ENCODE results near the gene LYPD1. TPM values are rescaled to one million over a fixed set of nuclear protein-coding genes. Genes with fewer than 3 reads are reported as not detected.

Gene LYPD1
- total RNA-seq, 1 donor from 2014 or later: 7.1 TPM

DNA sequence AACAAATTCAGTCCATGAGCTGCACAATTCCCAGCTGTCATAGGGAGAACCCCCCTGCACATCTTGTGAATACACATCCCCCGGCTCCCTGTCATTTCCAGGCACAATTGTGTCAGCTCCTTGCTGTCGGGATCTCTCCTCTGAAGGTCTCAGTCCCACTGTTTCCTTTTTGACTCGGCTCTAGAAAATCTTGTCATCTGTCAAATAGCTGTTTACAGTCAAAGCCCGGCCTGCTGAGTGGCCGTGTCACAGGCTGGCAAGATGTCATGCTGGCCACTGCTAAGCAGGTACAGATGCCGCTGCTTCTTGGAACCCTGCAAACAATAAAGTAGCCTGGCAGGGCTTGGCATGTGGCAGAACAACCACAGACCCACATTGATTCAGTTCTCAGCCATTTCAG lies 61.7 kb downstream of the LYPD1 start:
- Mint-ChIP-seq H3K27ac (no peak overlapping the region), H3K4me1 (ENCODE audit: low read depth) (peaks cover 5% of the 10 kb centered on the region), H3K4me3 (ENCODE audit: low read depth) (no peak overlapping the region), H3K36me3 (ENCODE audit: insufficient read depth) (no peaks in the 10 kb centered on the region), H3K27me3 (peaks cover 16% of the 10 kb centered on the region), H3K9me3 (ENCODE audit: low read depth) (no peaks in the 10 kb centered on the region)
- no peak for DNase-seq (ENCODE audit: low spot score, unreplicated experiment)
- TF ChIP-seq, protein P1, sequence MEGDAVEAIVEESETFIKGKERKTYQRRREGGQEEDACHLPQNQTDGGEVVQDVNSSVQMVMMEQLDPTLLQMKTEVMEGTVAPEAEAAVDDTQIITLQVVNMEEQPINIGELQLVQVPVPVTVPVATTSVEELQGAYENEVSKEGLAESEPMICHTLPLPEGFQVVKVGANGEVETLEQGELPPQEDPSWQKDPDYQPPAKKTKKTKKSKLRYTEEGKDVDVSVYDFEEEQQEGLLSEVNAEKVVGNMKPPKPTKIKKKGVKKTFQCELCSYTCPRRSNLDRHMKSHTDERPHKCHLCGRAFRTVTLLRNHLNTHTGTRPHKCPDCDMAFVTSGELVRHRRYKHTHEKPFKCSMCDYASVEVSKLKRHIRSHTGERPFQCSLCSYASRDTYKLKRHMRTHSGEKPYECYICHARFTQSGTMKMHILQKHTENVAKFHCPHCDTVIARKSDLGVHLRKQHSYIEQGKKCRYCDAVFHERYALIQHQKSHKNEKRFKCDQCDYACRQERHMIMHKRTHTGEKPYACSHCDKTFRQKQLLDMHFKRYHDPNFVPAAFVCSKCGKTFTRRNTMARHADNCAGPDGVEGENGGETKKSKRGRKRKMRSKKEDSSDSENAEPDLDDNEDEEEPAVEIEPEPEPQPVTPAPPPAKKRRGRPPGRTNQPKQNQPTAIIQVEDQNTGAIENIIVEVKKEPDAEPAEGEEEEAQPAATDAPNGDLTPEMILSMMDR (IDR thresholded peaks at IDR 0.05; ENCODE audit: unreplicated experiment): no peak

DNA sequence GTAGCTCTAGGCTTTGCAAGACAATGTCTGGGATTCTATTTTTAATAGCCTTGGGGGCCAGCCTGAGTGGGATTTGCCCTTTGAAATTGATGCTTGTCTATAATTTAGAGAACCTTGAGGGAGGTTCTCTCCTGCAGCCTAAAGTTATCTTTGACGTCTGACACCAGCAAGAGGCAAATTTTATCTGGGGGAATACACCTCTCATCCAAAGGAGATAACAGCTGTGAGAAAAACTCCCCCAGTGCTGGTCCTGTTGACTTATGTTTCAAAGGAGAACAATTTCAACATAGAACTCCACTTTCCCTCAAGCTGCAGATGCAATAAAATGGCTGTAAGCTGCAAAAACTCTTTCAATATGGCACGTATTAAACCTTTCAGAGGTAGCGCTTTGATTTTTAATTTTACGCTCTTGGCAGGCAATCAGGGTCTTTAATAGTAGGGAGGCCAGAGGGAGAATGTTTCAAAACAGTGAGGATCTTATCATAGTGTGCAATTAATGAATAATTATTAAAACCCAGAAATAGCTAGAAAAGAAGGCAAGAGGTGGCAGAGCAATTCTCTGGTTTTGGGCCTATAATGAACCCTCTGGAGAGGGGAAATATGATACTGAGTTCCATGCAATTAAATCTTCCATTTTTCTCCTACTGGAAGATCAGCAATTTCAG lies 62.4 kb downstream of the LYPD1 start:
- Mint-ChIP-seq H3K4me1 (ENCODE audit: low read depth) (peaks cover 5% of the 10 kb centered on the region), H3K9me3 (ENCODE audit: low read depth) (no peaks in the 10 kb centered on the region), H3K27ac (no peak overlapping the region), H3K27me3 (peaks cover 16% of the 10 kb centered on the region), H3K36me3 (ENCODE audit: insufficient read depth) (no peaks in the 10 kb centered on the region), H3K4me3 (ENCODE audit: low read depth) (no peak overlapping the region)
- TF ChIP-seq, protein P1 (IDR thresholded peaks at IDR 0.05; ENCODE audit: unreplicated experiment): no peak
- no peak for DNase-seq (ENCODE audit: low spot score, unreplicated experiment)

- H3K27ac Mint-ChIP-seq: no peak overlapping the region
- TF ChIP-seq, protein P1 (IDR thresholded peaks at IDR 0.05; ENCODE audit: unreplicated experiment): no peak
- no peaks in the 10 kb centered on the region for H3K9me3 Mint-ChIP-seq (ENCODE audit: low read depth)
- peaks cover 2% of the 10 kb centered on the region for H3K4me1 Mint-ChIP-seq (ENCODE audit: low read depth)
- DNase-seq (ENCODE audit: low spot score, unreplicated experiment): no peak
- H3K27me3 Mint-ChIP-seq: peaks cover 16% of the 10 kb centered on the region
- H3K36me3 Mint-ChIP-seq (ENCODE audit: insufficient read depth): no peaks in the 10 kb centered on the region
- H3K4me3 Mint-ChIP-seq (ENCODE audit: low read depth): no peak overlapping the region
Observed at GRCh38 chr2:132606649-132607048, 63.4 kb downstream of the LYPD1 start.

GRCh38 chr2:132605236-132606180 lies 64.5 kb downstream of the LYPD1 start:
- DNase-seq (ENCODE audit: low spot score, unreplicated experiment): no peak
- Mint-ChIP-seq H3K4me3 (ENCODE audit: low read depth) (no peak overlapping the region), H3K27me3 (peaks cover 16% of the 10 kb centered on the region), H3K36me3 (ENCODE audit: insufficient read depth) (no peaks in the 10 kb centered on the region), H3K9me3 (ENCODE audit: low read depth) (no peaks in the 10 kb centered on the region), H3K4me1 (ENCODE audit: low read depth) (no peaks in the 10 kb centered on the region), H3K27ac (no peak overlapping the region)
- TF ChIP-seq, protein P1 (IDR thresholded peaks at IDR 0.05; ENCODE audit: unreplicated experiment): no peak

- H3K36me3 Mint-ChIP-seq (ENCODE audit: insufficient read depth): no peaks in the 10 kb centered on the region
- TF ChIP-seq, protein P1 (IDR thresholded peaks at IDR 0.05; ENCODE audit: unreplicated experiment): no peak
- peaks cover 12% of the 10 kb centered on the region for H3K27me3 Mint-ChIP-seq
- H3K27ac Mint-ChIP-seq: no peak overlapping the region
- no peak overlapping the region for H3K4me3 Mint-ChIP-seq (ENCODE audit: low read depth)
- H3K4me1 Mint-ChIP-seq (ENCODE audit: low read depth): no peaks in the 10 kb centered on the region
- no peak for DNase-seq (ENCODE audit: low spot score, unreplicated experiment)
- no peaks in the 10 kb centered on the region for H3K9me3 Mint-ChIP-seq (ENCODE audit: low read depth)
Observed at GRCh38 chr2:132604561-132604960, 65.4 kb downstream of the LYPD1 start.
